Measurements from ENCODE around the gene MSH2.

The MSH2 gene

GRCh38 chr2:47508080-47508479, 105.1 kb downstream of the MSH2 start:
- DNase-seq, result no peak

- no peak for DNase-seq
These were observed 105.7 kb downstream of the MSH2 start for GRCh38 chr2:47508641-47509040.

GRCh38 chr2:47509250-47509649, 106.3 kb downstream of the MSH2 start:
- DNase-seq, result no peak

GRCh38 chr2:47509821-47510385, 106.9 kb downstream of the MSH2 start:
- no peak for DNase-seq

- no peak for DNase-seq
These were observed 107.8 kb downstream of the MSH2 start for GRCh38 chr2:47510745-47511144.

GRCh38 chr2:47512581-47513083, 109.7 kb downstream of the MSH2 start:
- DNase-seq, result no peak

- no peak for DNase-seq
These were observed 111.1 kb downstream of the MSH2 start for GRCh38 chr2:47513981-47514520.

- no peak for DNase-seq
These were observed 113.6 kb downstream of the MSH2 start for GRCh38 chr2:47516360-47517104.

- DNase-seq, result no peak
These were observed 115.7 kb downstream of the MSH2 start for GRCh38 chr2:47518497-47519146.

GRCh38 chr2:47519147-47519537, 116.2 kb downstream of the MSH2 start:
- no peak for DNase-seq

GRCh38 chr2:47519604-47520301, 116.8 kb downstream of the MSH2 start:
- DNase-seq, result no peak

GRCh38 chr2:47520302-47520630, 117.3 kb downstream of the MSH2 start:
- no peak for DNase-seq

- peak; percentile 79 for DNase-seq
These were observed 118.1 kb downstream of the MSH2 start for GRCh38 chr2:47520825-47521665.

GRCh38 chr2:47521666-47522285, 118.8 kb downstream of the MSH2 start:
- DNase-seq, result no peak

GRCh38 chr2:47525167-47525566, 122.2 kb downstream of the MSH2 start:
- no peak for DNase-seq

- DNase-seq, result no peak
These were observed 125.5 kb downstream of the MSH2 start for GRCh38 chr2:47528455-47528854.

- no peak for DNase-seq
These were observed 125.9 kb downstream of the MSH2 start for GRCh38 chr2:47528874-47529273.

- DNase-seq, result no peak
These were observed 127.3 kb downstream of the MSH2 start for GRCh38 chr2:47530105-47530760.

- no peak for DNase-seq
These were observed 128.6 kb downstream of the MSH2 start for GRCh38 chr2:47531378-47532042.

Data from right kidney (tissue), 1 donor.